ENCODE measurements around the gene TAGLN.

Gene TAGLN

GRCh38 chr11:117199053-117199915 lies at the start of gene TAGLN:
TAGLN (plus strand) TSS chr11:117199370; CDS start chr11:117203014, 3,644 bp downstream.
- peak; percentile 85 for DNase-seq (ENCODE audit: low read depth, low spot score)

- DNase-seq (ENCODE audit: low read depth, low spot score), result no peak
Measured at GRCh38 chr11:117152066-117152465, 47.1 kb upstream of the TAGLN start.

- no peak for DNase-seq (ENCODE audit: low read depth, low spot score)
Measured at GRCh38 chr11:117154468-117154867, 44.7 kb upstream of the TAGLN start.

GRCh38 chr11:117157507-117157906 lies 41.7 kb upstream of the TAGLN start:
- DNase-seq (ENCODE audit: low read depth, low spot score), result no peak

- DNase-seq (ENCODE audit: low read depth, low spot score), result no peak
Measured at GRCh38 chr11:117159892-117160291, 39.3 kb upstream of the TAGLN start.

GRCh38 chr11:117160826-117161225 lies 38.3 kb upstream of the TAGLN start:
- no peak for DNase-seq (ENCODE audit: low read depth, low spot score)

GRCh38 chr11:117166491-117166890 lies 32.7 kb upstream of the TAGLN start:
- DNase-seq (ENCODE audit: low read depth, low spot score), result no peak

GRCh38 chr11:117169736-117170135 lies 29.4 kb upstream of the TAGLN start:
- no peak for DNase-seq (ENCODE audit: low read depth, low spot score)

GRCh38 chr11:117170210-117170609 lies 29.0 kb upstream of the TAGLN start:
- no peak for DNase-seq (ENCODE audit: low read depth, low spot score)

- no peak for DNase-seq (ENCODE audit: low read depth, low spot score)
Measured at GRCh38 chr11:117171007-117171403, 28.2 kb upstream of the TAGLN start.

GRCh38 chr11:117171404-117172061 lies 27.6 kb upstream of the TAGLN start:
- DNase-seq (ENCODE audit: low read depth, low spot score), result no peak

- DNase-seq (ENCODE audit: low read depth, low spot score), result no peak
Measured at GRCh38 chr11:117172724-117173421, 26.3 kb upstream of the TAGLN start.

- no peak for DNase-seq (ENCODE audit: low read depth, low spot score)
Measured at GRCh38 chr11:117175104-117175503, 24.1 kb upstream of the TAGLN start.

- no peak for DNase-seq (ENCODE audit: low read depth, low spot score)
Measured at GRCh38 chr11:117175781-117176180, 23.4 kb upstream of the TAGLN start.

GRCh38 chr11:117176186-117176585 lies 23.0 kb upstream of the TAGLN start:
- DNase-seq (ENCODE audit: low read depth, low spot score), result no peak

GRCh38 chr11:117177534-117178209 lies 21.5 kb upstream of the TAGLN start:
- DNase-seq (ENCODE audit: low read depth, low spot score), result no peak

GRCh38 chr11:117178210-117179034 lies 20.7 kb upstream of the TAGLN start, which contains the start of gene SIDT2:
SIDT2 (plus strand) TSS chr11:117178743; CDS start chr11:117179264, 521 bp downstream.
- peak; percentile 89 for DNase-seq (ENCODE audit: low read depth, low spot score)

- no peak for DNase-seq (ENCODE audit: low read depth, low spot score)
Measured at GRCh38 chr11:117179048-117179999, 19.8 kb upstream of the TAGLN start.

GRCh38 chr11:117180020-117180419 lies 19.1 kb upstream of the TAGLN start:
- DNase-seq (ENCODE audit: low read depth, low spot score), result no peak

Data from iPS DF 19.7 (cell line).